PC-3 (cell line): ENCODE results near the gene DNAJB4. TPM values are rescaled to one million over a fixed set of nuclear protein-coding genes. Genes with fewer than 3 reads are reported as not detected.
"Not testable (repeated sequence)": the region's sequence is repeated elsewhere in the genome, so short reads cannot be mapped to it uniquely, and the experiment has no call there.

Source experiments
- ATAC-seq: fragments of 200-7000 bp; cut with Tn5 transposase; 2 replicates; pipeline ENCODE4 v1.9.1; 2020; ENCODE audit warnings: mild to moderate bottlenecking, moderate library complexity
- BruUV-seq: library from RNA; stranded (reverse); fragments of 400-500 nt; replicated peaks from 2 replicates; lab custom pipeline; 2021; lab: Mats Ljungman, UMichigan
- CTCF ChIA-PET: fragments of 300-600 bp; sonication (Branson Sonifier 250); formaldehyde crosslinking; loops from one replicate; lab custom pipeline; 2022; ENCODE audit warnings: antibody characterized with exemption; lab: Charles Lee
- POLR2A ChIA-PET: fragments of 300-600 bp; sonication (Branson Sonifier 250); formaldehyde crosslinking; loops from one replicate; lab custom pipeline; 2022; ENCODE audit warnings: antibody characterized with exemption; ENCODE audit not compliant: unreplicated experiment; lab: Charles Lee
- DNase-seq: peaks from one replicate; pipeline ENCODE4 v3.0.0-alpha.2; 2015
- H2AFZ ChIP-seq: fragments of 300-600 bp; sonication (generic); 2 replicates; pipeline ENCODE4 v1.6.0; 2016; ENCODE audit warnings: antibody characterized with exemption, low read length
- H3F3A ChIP-seq: fragments of 300-600 bp; sonication (generic); one replicate; pipeline ENCODE4 v1.6.0; 2017; ENCODE audit warnings: antibody characterized with exemption, low read length, control low read depth, mild to moderate bottlenecking; ENCODE audit not compliant: unreplicated experiment
- H3K27ac ChIP-seq: fragments of 300-600 bp; sonication (generic); 2 replicates; pipeline ENCODE4 v1.5.1; 2016; ENCODE audit warnings: mild to moderate bottlenecking, low read length
- H3K27me3 ChIP-seq: fragments of 300-600 bp; sonication (generic); 2 replicates; pipeline ENCODE4 v1.6.1; 2016; ENCODE audit warnings: low read length, mixed read lengths
- H3K36me3 ChIP-seq: fragments of 300-600 bp; sonication (generic); 2 replicates; pipeline ENCODE4 v1.6.1; 2016; ENCODE audit warnings: low read depth, mixed run types, low read length, mixed read lengths
- H3K4me1 ChIP-seq: fragments of 300-600 bp; sonication (generic); 2 replicates; pipeline ENCODE4 v1.5.1; 2016; ENCODE audit warnings: low read length; ENCODE audit not compliant: insufficient read depth
- H3K4me2 ChIP-seq: fragments of 300-600 bp; sonication (generic); 2 replicates; pipeline ENCODE4 v1.6.0; 2016; ENCODE audit warnings: low read length
- H3K4me3 ChIP-seq: fragments of 300-600 bp; sonication (generic); 2 replicates; pipeline ENCODE4 v1.5.1; 2016; ENCODE audit warnings: mild to moderate bottlenecking, low read length, mixed read lengths
- H3K79me2 ChIP-seq: fragments of 300-600 bp; sonication (generic); 2 replicates; pipeline ENCODE4 v1.6.1; 2017; ENCODE audit warnings: low read length, mixed read lengths
- H3K9ac ChIP-seq: fragments of 300-600 bp; sonication (generic); 2 replicates; pipeline ENCODE4 v1.6.0; 2016; ENCODE audit warnings: mild to moderate bottlenecking, low read length
- H3K9me2 ChIP-seq: fragments of 300-600 bp; sonication (generic); replicated peaks from 2 replicates; pipeline ENCODE4 v1.6.1; 2016; ENCODE audit warnings: mixed run types, low read length, mixed read lengths
- H3K9me3 ChIP-seq: fragments of 300-600 bp; sonication (generic); 2 replicates; pipeline ENCODE4 v1.6.1; 2016; ENCODE audit warnings: low read length, mixed read lengths
- H4K20me1 ChIP-seq: fragments of 300-600 bp; sonication (generic); 2 replicates; pipeline ENCODE4 v1.6.1; 2016; ENCODE audit warnings: low read length, mixed read lengths
- CTCF ChIP-seq: fragments of 300-600 bp; sonication (generic); conservative IDR thresholded peaks from 2 replicates; pipeline ENCODE4 v1.5.1; 2017; ENCODE audit warnings: antibody characterized with exemption, low read depth, mild to moderate bottlenecking, low read length
- EZH2 ChIP-seq: fragments of 300-600 bp; sonication (generic); IDR thresholded peaks from one replicate; pipeline ENCODE4 v1.6.1; 2017; ENCODE audit warnings: antibody characterized with exemption, mild to moderate bottlenecking, low read length; ENCODE audit not compliant: unreplicated experiment
- EZH2phosphoT487 ChIP-seq: fragments of 300-600 bp; sonication (generic); IDR thresholded peaks from 2 replicates; pipeline ENCODE4 v1.6.1; 2018; ENCODE audit warnings: mild to moderate bottlenecking, antibody characterized with exemption, low read length, borderline replicate concordance
- intact Hi-C: fragments of 100-400 bp; cut with micrococcal nuclease; formaldehyde crosslinking; loops from 2 replicates; pipeline ENCODE4 v1.9.0; 2023
- total RNA-seq: library from RNA; depleted of rRNA; stranded (reverse); fragments of >200 nt; gene quantifications from 2 replicates; pipeline ENCODE4 v1.2.3, GENCODE V29; 2014; rRNA removed

DNAJB4 gene
- total RNA-seq, 1 experiment from 2014 or later = 4.5 TPM

GRCh38 chr1:78060857-78061563 is 56.3 kb downstream of the DNAJB4 start:
- peak; percentile 30; the same call in 1 of the 2 replicates for TF ChIP-seq CTCF
- no peak for TF ChIP-seq EZH2
- TF ChIP-seq EZH2phosphoT487 = no peak
- no peaks in the 10 kb centered on the region for H3K9me3 ChIP-seq
- intact Hi-C loops = no loop called here
- ChIA-PET POLR2A (no interaction called here), CTCF (interaction anchor here (0.8 kb wide), 1 partner anchor 8 kb away, joined by 3 read pairs; no protein-coding TSS in a partner anchor)
- H2AFZ ChIP-seq = no peak overlapping the region
- no peaks in the 10 kb centered on the region for H3K79me2 ChIP-seq
- no peaks in the 10 kb centered on the region for H3F3A ChIP-seq
- H3K4me3 ChIP-seq = no peak overlapping the region
- no peaks in the 10 kb centered on the region for H3K4me1 ChIP-seq
- H3K9me2 ChIP-seq = no peaks in the 10 kb centered on the region
- H3K27ac ChIP-seq = no peak overlapping the region
- H3K27me3 ChIP-seq = no peaks in the 10 kb centered on the region
- H3K9ac ChIP-seq = no peak overlapping the region
- DNase-seq = no peak
- no TSS peak for BruUV-seq
- H3K36me3 ChIP-seq = no peaks in the 10 kb centered on the region
- no peak overlapping the region for H3K4me2 ChIP-seq
- no peak for ATAC-seq
- no peaks in the 10 kb centered on the region for H4K20me1 ChIP-seq

GRCh38 chr1:78061825-78062523 is 57.2 kb downstream of the DNAJB4 start:
- peak; percentile 39 for DNase-seq
- H3K4me1 ChIP-seq = no peaks in the 10 kb centered on the region
- peak; percentile 84 for ATAC-seq
- no peak overlapping the region for H2AFZ ChIP-seq
- no peaks in the 10 kb centered on the region for H3K9me2 ChIP-seq
- H3K79me2 ChIP-seq = no peaks in the 10 kb centered on the region
- TF ChIP-seq EZH2 = no peak
- TF ChIP-seq EZH2phosphoT487 = no peak
- TF ChIP-seq CTCF = no peak
- H3K9ac ChIP-seq = no peak overlapping the region
- no peak overlapping the region for H3K4me2 ChIP-seq
- H3K27ac ChIP-seq = no peak overlapping the region
- intact Hi-C loops = no loop called here
- CTCF ChIA-PET = interaction anchor here (0.8 kb wide), 1 partner anchor 9 kb away, joined by 3 read pairs; no protein-coding TSS in a partner anchor
- no peaks in the 10 kb centered on the region for H4K20me1 ChIP-seq
- H3K36me3 ChIP-seq = no peaks in the 10 kb centered on the region
- no peak overlapping the region for H3K4me3 ChIP-seq
- H3K27me3 ChIP-seq = no peaks in the 10 kb centered on the region
- H3F3A ChIP-seq = no peaks in the 10 kb centered on the region
- no TSS peak for BruUV-seq
- no peaks in the 10 kb centered on the region for H3K9me3 ChIP-seq
- POLR2A ChIA-PET = no interaction called here

GRCh38 chr1:78064886-78065285 is 60.1 kb downstream of the DNAJB4 start:
- H3K36me3 ChIP-seq, H3K4me2 ChIP-seq, DNase-seq, CTCF ChIA-PET, H3K9me2 ChIP-seq, H2AFZ ChIP-seq, H4K20me1 ChIP-seq, BruUV-seq, H3K79me2 ChIP-seq, H3F3A ChIP-seq, POLR2A ChIA-PET, H3K9me3 ChIP-seq, H3K27ac ChIP-seq, H3K4me3 ChIP-seq, H3K9ac ChIP-seq, ATAC-seq, H3K27me3 ChIP-seq, intact Hi-C loops: not testable (repeated sequence)
- peaks cover 11% of the 10 kb centered on the region for H3K4me1 ChIP-seq

Other genes starting within 250 kb of the DNAJB4 start
- gene USP33, start 245.1 kb upstream of the DNAJB4 start, total RNA-seq = 42.6 and 45.2 TPM in 2 replicates
- 6.5 and 8.8 TPM in 2 replicates for gene MIGA1, start 225.3 kb upstream of the DNAJB4 start, total RNA-seq
- 3.1 and 3.5 TPM in 2 replicates for gene NEXN, start 116.3 kb upstream of the DNAJB4 start, total RNA-seq
- 81.5 and 93.4 TPM in 2 replicates for gene FUBP1, start 25.9 kb upstream of the DNAJB4 start, total RNA-seq
- gene GIPC2, start 41.0 kb downstream of the DNAJB4 start, total RNA-seq = not detected in 2 replicates